Kidney (tissue), 14 donors: Measurements from ENCODE around the gene PTPRH. TPM values are rescaled to one million over a fixed set of nuclear protein-coding genes. Genes with fewer than 3 reads are reported as not detected.

Source experiments
- DNase-seq, 5 donors: peaks; one replicate each; pipeline ENCODE4 v3.0.0-alpha.2; 2013 to 2020
- FAIRE-seq: peaks from 2 replicates; lab custom pipeline; 2012; peaks lifted over from hg19 to GRCh38; lab: Jason Lieb, UNC
- H3K27ac ChIP-seq, 2 donors: one replicate each; pipeline ENCODE4 v1.7.0; 2013; ENCODE audit warnings: low read depth in 2 of 2, low read length in 2 of 2, inconsistent platforms in 1 of 2
- H3K27me3 ChIP-seq: one replicate; pipeline ENCODE4 v1.7.1; 2013; ENCODE audit warnings: low read length, inconsistent platforms; ENCODE audit not compliant: control insufficient read depth, insufficient read depth
- H3K36me3 ChIP-seq, 3 donors: one replicate each; pipeline versions ENCODE4 v1.7.0 to v1.7.1; 2013; ENCODE audit warnings: low read length in 3 of 3, control low read depth in 1 of 3, inconsistent platforms in 1 of 3; ENCODE audit not compliant: insufficient read depth in 3 of 3, control insufficient read depth in 2 of 3
- H3K4me1 ChIP-seq, 3 donors: one replicate each; pipeline versions ENCODE4 v1.7.0 to v1.7.1; 2013; ENCODE audit warnings: low read length in 3 of 3, inconsistent platforms in 1 of 3, low read depth in 1 of 3; ENCODE audit not compliant: control insufficient read depth in 2 of 3, insufficient read depth in 2 of 3
- H3K4me3 ChIP-seq, 3 donors: one replicate each; pipeline versions ENCODE4 v1.7.0 to v1.8.1; 2013; ENCODE audit warnings: low read length in 3 of 3, control low read depth in 1 of 3, inconsistent platforms in 1 of 3
- H3K9ac ChIP-seq, 3 donors: one replicate each; pipeline versions ENCODE4 v1.7.0 to v1.7.1; 2013; ENCODE audit warnings: low read length in 3 of 3, control low read depth in 1 of 3, inconsistent platforms in 1 of 3
- H3K9me3 ChIP-seq, 3 donors: one replicate each; pipeline versions ENCODE4 v1.7.0 to v1.7.1; 2013; ENCODE audit warnings: low read length in 3 of 3, control low read depth in 1 of 3, inconsistent platforms in 1 of 3; ENCODE audit not compliant: control insufficient read depth in 2 of 3, insufficient read depth in 1 of 3
- intact Hi-C: fragments of 100-400 bp; cut with DNase I; formaldehyde crosslinking; loops from one replicate; pipeline ENCODE4 v1.11.1; 2022
- polyA plus RNA-seq: library from polyadenylated mRNA; stranded (reverse); fragments of 350-450 nt; fragmentation: Illumina TruSeq; extraction: RNeasy Lipid Tissue Mini Kit (QIAGEN cat#74804); gene quantifications from one replicate; pipeline ENCODE4 v1.2.3, GENCODE V29; 2014; ENCODE audit warnings: low read depth, low replicate concordance; ENCODE audit not compliant: insufficient read depth
- total RNA-seq: library from RNA; stranded (reverse); fragmentation: NEBNext Ultra II Directional; extraction: Animal tissue kit (Norgen Biotek cat#: 25700); gene quantifications from one replicate; pipeline ENCODE4 v1.2.1, GENCODE V29; 2021
- TF ChIP-seq, protein P1 (sequence below): IDR thresholded peaks from 3 replicates; pipeline ENCODE4 v1.5.1; 2012; ENCODE audit warnings: mild to moderate bottlenecking, moderate library complexity, borderline replicate concordance; ENCODE audit not compliant: insufficient read depth; ENCODE audit errors: extremely low read depth
- donor health status: control.
- donor health status: control.
- donor health status: control.
- donor health status: control.
- donor health status: control.
- donor health status: DM: yes; HTN: yes; CAD: no.
- donor health status: Normal renal cell carcinoma (clear cell type).

PTPRH gene
- total and polyA plus RNA-seq, 2 donors from 2014 or later, result 2.8 TPM; not detected in 1

DNA sequence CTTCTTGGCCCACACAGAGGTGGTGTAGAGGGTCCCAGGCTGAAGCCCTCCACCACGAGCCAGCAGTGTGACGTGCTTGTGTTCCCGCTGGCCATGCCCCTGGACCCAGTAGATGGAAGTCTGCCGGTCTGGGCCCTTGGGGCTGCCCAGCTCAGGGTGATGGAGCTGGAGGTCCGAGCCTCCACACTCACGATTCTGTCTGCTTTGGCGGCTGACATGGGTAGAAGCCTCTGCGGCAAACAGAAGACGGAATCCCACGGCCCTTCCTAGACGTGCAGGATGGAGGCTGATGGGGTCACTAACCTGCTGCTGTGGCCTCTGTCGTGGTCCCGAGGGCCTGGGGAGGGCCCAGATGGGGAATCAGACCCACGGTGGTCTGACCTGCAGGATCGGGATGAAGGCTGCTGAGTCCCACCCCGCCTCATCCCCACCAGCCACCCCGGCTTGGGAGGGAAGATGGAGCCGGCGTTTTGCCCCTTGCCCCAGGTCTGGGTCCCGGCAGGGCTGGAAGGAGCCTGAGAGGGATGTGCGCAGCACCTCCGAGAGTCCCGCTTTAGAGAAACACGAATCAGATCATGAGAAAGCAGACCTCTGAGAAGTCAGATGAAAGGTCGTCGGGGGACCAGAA lies 14.9 kb upstream of the PTPRH start:
- H3K9ac ChIP-seq, result no peak overlapping the region
- H3K9me3 ChIP-seq, result no peaks in the 10 kb centered on the region
- no peak overlapping the region for H3K27ac ChIP-seq
- H3K4me3 ChIP-seq, result no peak overlapping the region
- peaks cover 0 to 2% (median 0%) of the 10 kb centered on the region in 3 donors for H3K36me3 ChIP-seq
- intact Hi-C loops, result no loop called here
- TF ChIP-seq, protein P1, sequence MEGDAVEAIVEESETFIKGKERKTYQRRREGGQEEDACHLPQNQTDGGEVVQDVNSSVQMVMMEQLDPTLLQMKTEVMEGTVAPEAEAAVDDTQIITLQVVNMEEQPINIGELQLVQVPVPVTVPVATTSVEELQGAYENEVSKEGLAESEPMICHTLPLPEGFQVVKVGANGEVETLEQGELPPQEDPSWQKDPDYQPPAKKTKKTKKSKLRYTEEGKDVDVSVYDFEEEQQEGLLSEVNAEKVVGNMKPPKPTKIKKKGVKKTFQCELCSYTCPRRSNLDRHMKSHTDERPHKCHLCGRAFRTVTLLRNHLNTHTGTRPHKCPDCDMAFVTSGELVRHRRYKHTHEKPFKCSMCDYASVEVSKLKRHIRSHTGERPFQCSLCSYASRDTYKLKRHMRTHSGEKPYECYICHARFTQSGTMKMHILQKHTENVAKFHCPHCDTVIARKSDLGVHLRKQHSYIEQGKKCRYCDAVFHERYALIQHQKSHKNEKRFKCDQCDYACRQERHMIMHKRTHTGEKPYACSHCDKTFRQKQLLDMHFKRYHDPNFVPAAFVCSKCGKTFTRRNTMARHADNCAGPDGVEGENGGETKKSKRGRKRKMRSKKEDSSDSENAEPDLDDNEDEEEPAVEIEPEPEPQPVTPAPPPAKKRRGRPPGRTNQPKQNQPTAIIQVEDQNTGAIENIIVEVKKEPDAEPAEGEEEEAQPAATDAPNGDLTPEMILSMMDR, result no peak
- peaks cover 0 to 3% (median 0%) of the 10 kb centered on the region in 3 donors for H3K4me1 ChIP-seq
- FAIRE-seq, result no peak
- H3K27me3 ChIP-seq, result no peaks in the 10 kb centered on the region
- DNase-seq, result no peak

DNA sequence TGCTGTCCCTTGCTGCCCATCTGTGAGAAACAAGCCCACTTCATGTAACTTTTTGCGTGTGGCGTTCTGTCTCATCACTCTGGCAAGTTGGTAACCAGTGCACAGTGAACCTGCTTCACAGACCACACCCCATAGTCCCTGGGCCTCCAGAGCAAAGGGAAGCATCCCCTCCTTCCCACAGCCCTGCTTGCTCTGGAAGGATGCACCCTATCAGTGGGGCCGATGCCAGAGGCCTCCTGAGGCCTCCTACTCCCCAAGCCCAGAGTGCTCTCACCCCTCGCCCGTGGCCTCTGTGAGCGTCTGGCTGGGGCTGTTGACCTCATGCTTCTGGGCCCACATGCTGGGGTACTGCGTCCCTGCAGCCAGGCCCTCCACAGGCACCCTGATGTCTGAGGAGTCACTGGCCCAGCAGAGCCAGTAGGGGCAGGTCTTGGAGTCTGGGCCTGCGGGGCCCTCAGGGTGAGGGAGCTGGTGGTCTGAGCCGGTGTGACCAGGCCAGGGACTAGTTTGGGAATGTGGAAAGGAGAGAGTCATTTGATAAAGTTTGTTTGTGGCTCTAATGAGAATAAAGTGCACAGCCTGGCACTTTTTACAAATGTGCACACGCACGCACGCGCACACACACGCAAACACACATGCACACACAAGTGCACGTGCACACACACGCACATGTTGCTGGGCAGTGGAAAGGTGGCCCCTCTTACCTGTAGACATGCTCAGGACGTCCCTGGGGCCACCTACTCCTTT lies 14.2 kb upstream of the PTPRH start:
- H3K9me3 ChIP-seq, result no peaks in the 10 kb centered on the region
- TF ChIP-seq, protein P1, result no peak
- no peak for FAIRE-seq
- H3K27me3 ChIP-seq, result no peaks in the 10 kb centered on the region
- H3K9ac ChIP-seq, result no peak overlapping the region
- intact Hi-C loops, result no loop called here
- no peaks in the 10 kb centered on the region for H3K36me3 ChIP-seq
- no peak overlapping the region for H3K4me3 ChIP-seq
- DNase-seq, result no peak
- no peak overlapping the region for H3K27ac ChIP-seq
- H3K4me1 ChIP-seq, result no peaks in the 10 kb centered on the region

DNA sequence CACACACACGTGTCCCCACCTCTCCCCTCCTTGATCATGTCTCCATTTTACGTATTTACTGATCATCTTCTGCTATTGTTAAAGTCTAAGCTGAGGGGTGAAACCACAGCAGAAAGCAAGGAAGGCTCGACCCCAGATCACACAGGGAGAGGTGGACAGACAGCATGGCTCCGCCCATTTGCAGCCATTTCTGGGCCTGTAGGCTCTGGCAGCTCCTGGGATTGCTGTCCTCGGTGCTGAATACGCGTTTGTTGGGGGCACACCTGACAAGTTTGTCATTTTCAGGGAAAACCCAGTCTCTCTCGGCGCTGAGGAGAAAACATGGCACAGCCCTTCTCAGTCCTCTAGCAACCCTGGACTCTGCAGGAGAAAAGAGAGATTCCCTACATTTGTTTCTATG lies 11.2 kb upstream of the PTPRH start:
- Histone ChIP-seq H3K27ac (no peak overlapping the region), H3K4me3 (no peak overlapping the region), H3K36me3 (no peaks in the 10 kb centered on the region), H3K9ac (no peak overlapping the region), H3K9me3 (no peaks in the 10 kb centered on the region), H3K4me1 (peaks cover 0 to 2% (median 0%) of the 10 kb centered on the region in 3 donors), H3K27me3 (no peaks in the 10 kb centered on the region)
- FAIRE-seq, result no peak
- intact Hi-C loops, result no loop called here
- TF ChIP-seq, protein P1, result no peak
- peak in 1 of 5 donors; percentile 20 for DNase-seq
